K562 (cell line): ENCODE data around the gene SCAMP3. TPM values are rescaled to one million over a fixed set of nuclear protein-coding genes. Genes with fewer than 3 reads are reported as not detected.
A peak's percentile ranks its signal among the peaks of the same experiment; 100 is the strongest.

Experiments used
- ARID2 ChIP-seq: fragments of 450-650 bp; IDR thresholded peaks from 2 replicates; pipeline ENCODE4 v1.6.1; 2017; ENCODE audit warnings: antibody characterized with exemption, mild to moderate bottlenecking
- ATF3 ChIP-seq, 2 experiments: fragments of 450-650 bp in 1 of 2; sonication (generic) in 1 of 2; formaldehyde crosslinking in 1 of 2; IDR thresholded peaks in 1 of 2; conservative IDR thresholded peaks in 1 of 2; 2 replicates each; pipeline versions ENCODE4 v1.6.1 to v1.8.1; 2016 to 2023; ENCODE audit warnings: mild to moderate bottlenecking in 2 of 2, moderate library complexity in 2 of 2, inconsistent platforms in 1 of 2, missing genetic modification reagents in 1 of 2
- ATF6 ChIP-seq: sonication (generic); formaldehyde crosslinking; IDR thresholded peaks from 2 replicates; pipeline ENCODE4 v1.4.0; 2020; ENCODE audit warnings: mild to moderate bottlenecking, missing genetic modification reagents
- BRF2 ChIP-seq: IDR thresholded peaks from 3 replicates; pipeline ENCODE4 v1.6.1; 2011; ENCODE audit warnings: borderline replicate concordance, mild to moderate bottlenecking; ENCODE audit not compliant: insufficient read length, insufficient read depth
- DLX4 ChIP-seq: fragments of 250-450 bp; sonication (Bioruptor Pico); IDR thresholded peaks from 2 replicates; pipeline ENCODE4 v1.6.1; 2021; ENCODE audit warnings: mild to moderate bottlenecking
- DPF2 ChIP-seq: fragments of 450-650 bp; IDR thresholded peaks from 2 replicates; pipeline ENCODE4 v1.6.1; 2016
- ETV5 ChIP-seq: sonication (generic); formaldehyde crosslinking; IDR thresholded peaks from 2 replicates; pipeline ENCODE4 v1.4.0; 2020; ENCODE audit warnings: low read depth, mild to moderate bottlenecking, missing genetic modification reagents
- MITF ChIP-seq: IDR thresholded peaks from 2 replicates; pipeline ENCODE4 v1.6.1; 2014; ENCODE audit warnings: antibody characterized with exemption
- NR2C1 ChIP-seq, 2 experiments: fragments of 450-650 bp; IDR thresholded peaks; 2 replicates each; pipeline ENCODE4 v1.6.1; 2017; ENCODE audit warnings: mild to moderate bottlenecking in 2 of 2, antibody characterized with exemption in 1 of 2, inconsistent platforms in 1 of 2, missing compliant biosample characterization in 1 of 2, missing genetic modification characterization in 1 of 2
- NUFIP1 ChIP-seq: fragments of 450-650 bp; IDR thresholded peaks from 2 replicates; pipeline ENCODE4 v1.6.1; 2018; ENCODE audit not compliant: partially characterized antibody
- PHF21A ChIP-seq: fragments of 450-650 bp; IDR thresholded peaks from 2 replicates; pipeline ENCODE4 v1.6.1; 2017; ENCODE audit warnings: low read depth, borderline replicate concordance
- POLR2A ChIP-seq: fragments of 450-650 bp; conservative IDR thresholded peaks from 2 replicates; pipeline ENCODE4 v1.6.1; 2016
- SMARCE1 ChIP-seq: fragments of 450-650 bp; IDR thresholded peaks from 2 replicates; pipeline ENCODE4 v1.7.1; 2016; ENCODE audit warnings: mild to moderate bottlenecking
- SNRNP70 ChIP-seq: fragments of 200-400 bp; formaldehyde crosslinking; optimal IDR thresholded peaks from 2 replicates; pipeline ENCODE3; 2017; ENCODE audit warnings: low read depth, low read length
- SRSF1 ChIP-seq: fragments of 200-400 bp; formaldehyde crosslinking; IDR thresholded peaks from 2 replicates; pipeline ENCODE4 v1.6.1; 2017; ENCODE audit warnings: mild to moderate bottlenecking, low read depth, low read length, moderate library complexity
- ZC3H8 ChIP-seq: fragments of 450-650 bp; IDR thresholded peaks from 2 replicates; pipeline ENCODE4 v1.6.1; 2017
- ZNF165 ChIP-seq: fragments of 250-450 bp; sonication (Bioruptor Pico); IDR thresholded peaks from 2 replicates; pipeline ENCODE4 v1.4.0; 2020; ENCODE audit warnings: borderline replicate concordance
- ZNF253 ChIP-seq: fragments of 250-450 bp; sonication (Bioruptor Pico); conservative IDR thresholded peaks from 2 replicates; pipeline ENCODE4 v1.6.1; 2021; ENCODE audit warnings: mild to moderate bottlenecking
- ZNF354B ChIP-seq: fragments of 250-450 bp; sonication (Bioruptor Pico); IDR thresholded peaks from 2 replicates; pipeline ENCODE4 v1.4.0; 2020
- ZNF41 ChIP-seq: fragments of 250-450 bp; sonication (Bioruptor Pico); conservative IDR thresholded peaks from 2 replicates; pipeline ENCODE4 v1.4.0; 2020; ENCODE audit warnings: mild to moderate bottlenecking
- ZNF511 ChIP-seq: sonication (generic); formaldehyde crosslinking; IDR thresholded peaks from 2 replicates; pipeline ENCODE4 v1.8.0; 2022; ENCODE audit warnings: mild to moderate bottlenecking, missing genetic modification reagents
- ZNF644 ChIP-seq: fragments of 200-800 bp; sonication (Bioruptor generic); IDR thresholded peaks from 2 replicates; pipeline ENCODE4 v1.6.1; 2016; ENCODE audit warnings: low read depth, missing genetic modification characterization, missing compliant biosample characterization
- polyA plus RNA-seq, 8 experiments: library from polyadenylated mRNA; depleted of rRNA in 4 of 8; stranded (reverse) in 5 of 8; unstranded in 3 of 8; fragments of >200 nt; fragmentation: Nextera tagmentation in 2 of 8; fragmentation: Illumina TruSeq in 1 of 8; extraction: Ambion mirVana in 2 of 8; extraction: Trizol in 1 of 8; gene quantifications; 2 replicates each; pipeline versions ENCODE4 v1.2.1 to v1.2.3, GENCODE V29; 2011 to 2014; ENCODE audit warnings: inconsistent platforms in 1 of 8, missing spikeins in 1 of 8
- total RNA-seq, 7 experiments: library from RNA; depleted of rRNA in 6 of 7; stranded (reverse); fragments of >200 nt in 6 of 7; fragmentation: Illumina TruSeq in 2 of 7; extraction: Trizol in 2 of 7; gene quantifications; 2 replicates each; pipeline versions ENCODE4 v1.2.1 to v1.2.3, GENCODE V29; 2011 to 2021; ENCODE audit warnings: low replicate concordance in 1 of 7

Gene SCAMP3
- total and polyA plus RNA-seq, 9 of the 15 experiments (the other 6 are each of a cell fraction or from before 2014, with no cell fraction given) = 14.2 to 131 (median 86.1) TPM

GRCh38 chr1:155308493-155309422, 46.6 kb upstream of the SCAMP3 start, which contains the start of gene FDPS (continued):
- TF ChIP-seq ATF6 (CRISPR knock-in tag) = no peak
- TF ChIP-seq SNRNP70 = no peak
- TF ChIP-seq ZNF511 (CRISPR knock-in tag) = peak; percentile 82; the same call in 1 of the 2 replicates
- TF ChIP-seq ZNF354B = no peak
- no peak; the same call in 1 of the 2 replicates for TF ChIP-seq ETV5 (CRISPR knock-in tag)
- peak; percentile 89 for TF ChIP-seq POLR2A
- TF ChIP-seq SMARCE1 = no peak
- no peak for TF ChIP-seq ARID2
- peak; percentile 88 for TF ChIP-seq NR2C1 (IDR thresholded peaks at IDR 0.05)
- peak; percentile 94 for TF ChIP-seq NR2C1 (tag; IDR thresholded peaks at IDR 0.05)
- TF ChIP-seq NUFIP1 = no peak
- TF ChIP-seq ZNF253 (CRISPR knock-in tag) = no peak
- TF ChIP-seq DPF2 = peak; percentile 76; the same call in 1 of the 2 replicates
- no peak for TF ChIP-seq SRSF1
- TF ChIP-seq ATF3 (IDR thresholded peaks at IDR 0.05) = no peak
- 0 out of 2 replicates have a peak, but pooled peaks have one; percentile 63 for TF ChIP-seq ATF3 (CRISPR knock-in tag; conservative IDR thresholded peaks at IDR 0.05)
- no peak for TF ChIP-seq ZNF41
- TF ChIP-seq ZNF644 (tag) = no peak; the same call in 1 of the 2 replicates
- TF ChIP-seq PHF21A = no peak
- no peak for TF ChIP-seq MITF
- no peak for TF ChIP-seq ZNF165 (CRISPR knock-in tag)
- TF ChIP-seq DLX4 (CRISPR knock-in tag) = no peak
- no peak for TF ChIP-seq BRF2
- no peak for TF ChIP-seq ZC3H8
